ENCODE data around the gene TM4SF4.

TM4SF4 gene

DNA sequence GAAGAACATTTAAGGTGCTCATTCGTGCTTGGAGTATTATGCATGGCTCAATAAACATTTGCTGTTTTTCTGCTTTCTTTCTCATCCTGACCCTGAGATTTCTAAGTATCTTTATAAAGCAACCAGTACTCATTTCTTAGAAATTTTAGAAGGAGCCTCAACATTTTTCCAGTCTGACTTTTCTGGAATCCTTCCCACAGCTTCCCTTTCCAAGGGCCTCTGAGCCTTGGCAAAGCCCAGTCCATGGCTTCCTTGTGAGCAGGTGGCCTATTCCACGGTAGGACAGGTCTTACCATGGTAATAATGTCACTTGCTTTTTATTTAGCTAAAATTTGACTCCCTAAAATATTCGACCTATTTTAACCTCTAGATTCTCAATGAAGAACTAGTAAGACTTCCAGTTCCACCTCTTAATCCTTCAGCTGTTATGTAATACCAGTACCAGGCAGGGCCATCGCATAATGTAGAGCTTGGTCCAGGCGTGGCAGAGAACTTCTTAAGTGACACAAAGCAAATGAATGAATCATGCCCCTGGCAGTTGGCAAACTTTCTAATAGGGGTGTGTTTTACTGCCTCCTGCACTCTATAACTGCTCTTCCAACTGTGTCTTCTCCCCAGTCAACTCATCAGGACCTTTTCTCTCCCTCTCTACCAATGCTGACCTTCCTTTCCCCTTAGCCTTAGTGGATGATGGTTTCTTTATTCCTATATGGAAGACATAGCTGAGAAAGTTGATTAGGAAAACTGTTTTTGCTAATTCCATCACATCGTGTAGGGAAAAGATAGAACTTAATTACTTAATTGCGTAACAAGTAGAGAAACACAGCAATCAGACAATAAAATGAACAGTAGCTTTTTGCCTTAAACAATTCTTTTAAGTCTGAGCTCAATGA is 894 bp upstream of the TM4SF4 start:
- Histone ChIP-seq H3K36me3 (ENCODE audit: insufficient read depth, low read length) (no peaks in the 10 kb centered on the region), H3K4me1 (ENCODE audit: insufficient read depth, low read length, poor library complexity, severe bottlenecking) (peaks cover 7% of the 10 kb centered on the region), H2AFZ (ENCODE audit: low read length) (no peak overlapping the region), H3K27me3 (ENCODE audit: insufficient read depth, low read length, poor library complexity, severe bottlenecking) (no peaks in the 10 kb centered on the region), H3K79me2 (ENCODE audit: insufficient read depth, low read length) (no peaks in the 10 kb centered on the region), H3K9ac (ENCODE audit: low read depth, low read length, poor library complexity, severe bottlenecking) (no peak overlapping the region), H3K4me3 (ENCODE audit: low read length, poor library complexity, severe bottlenecking) (no peak overlapping the region), H3K9me3 (ENCODE audit: insufficient read depth, low read depth, low read length) (no peaks in the 10 kb centered on the region), H3K4me2 (ENCODE audit: low read depth, low read length, poor library complexity, severe bottlenecking) (no peak overlapping the region), H4K20me1 (ENCODE audit: insufficient read depth, low read length, poor library complexity, severe bottlenecking) (no peaks in the 10 kb centered on the region), H3F3A (ENCODE audit: low read depth) (no peaks in the 10 kb centered on the region), H3K9me2 (replicated peaks; ENCODE audit: low read depth, low read length) (no peaks in the 10 kb centered on the region)
- no peak for TF ChIP-seq EZH2phosphoT487 (IDR thresholded peaks at IDR 0.05; ENCODE audit: borderline replicate concordance)
- TF ChIP-seq, protein P1, sequence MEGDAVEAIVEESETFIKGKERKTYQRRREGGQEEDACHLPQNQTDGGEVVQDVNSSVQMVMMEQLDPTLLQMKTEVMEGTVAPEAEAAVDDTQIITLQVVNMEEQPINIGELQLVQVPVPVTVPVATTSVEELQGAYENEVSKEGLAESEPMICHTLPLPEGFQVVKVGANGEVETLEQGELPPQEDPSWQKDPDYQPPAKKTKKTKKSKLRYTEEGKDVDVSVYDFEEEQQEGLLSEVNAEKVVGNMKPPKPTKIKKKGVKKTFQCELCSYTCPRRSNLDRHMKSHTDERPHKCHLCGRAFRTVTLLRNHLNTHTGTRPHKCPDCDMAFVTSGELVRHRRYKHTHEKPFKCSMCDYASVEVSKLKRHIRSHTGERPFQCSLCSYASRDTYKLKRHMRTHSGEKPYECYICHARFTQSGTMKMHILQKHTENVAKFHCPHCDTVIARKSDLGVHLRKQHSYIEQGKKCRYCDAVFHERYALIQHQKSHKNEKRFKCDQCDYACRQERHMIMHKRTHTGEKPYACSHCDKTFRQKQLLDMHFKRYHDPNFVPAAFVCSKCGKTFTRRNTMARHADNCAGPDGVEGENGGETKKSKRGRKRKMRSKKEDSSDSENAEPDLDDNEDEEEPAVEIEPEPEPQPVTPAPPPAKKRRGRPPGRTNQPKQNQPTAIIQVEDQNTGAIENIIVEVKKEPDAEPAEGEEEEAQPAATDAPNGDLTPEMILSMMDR (conservative IDR thresholded peaks at IDR 0.05; ENCODE audit: low read length) = no peak

DNA sequence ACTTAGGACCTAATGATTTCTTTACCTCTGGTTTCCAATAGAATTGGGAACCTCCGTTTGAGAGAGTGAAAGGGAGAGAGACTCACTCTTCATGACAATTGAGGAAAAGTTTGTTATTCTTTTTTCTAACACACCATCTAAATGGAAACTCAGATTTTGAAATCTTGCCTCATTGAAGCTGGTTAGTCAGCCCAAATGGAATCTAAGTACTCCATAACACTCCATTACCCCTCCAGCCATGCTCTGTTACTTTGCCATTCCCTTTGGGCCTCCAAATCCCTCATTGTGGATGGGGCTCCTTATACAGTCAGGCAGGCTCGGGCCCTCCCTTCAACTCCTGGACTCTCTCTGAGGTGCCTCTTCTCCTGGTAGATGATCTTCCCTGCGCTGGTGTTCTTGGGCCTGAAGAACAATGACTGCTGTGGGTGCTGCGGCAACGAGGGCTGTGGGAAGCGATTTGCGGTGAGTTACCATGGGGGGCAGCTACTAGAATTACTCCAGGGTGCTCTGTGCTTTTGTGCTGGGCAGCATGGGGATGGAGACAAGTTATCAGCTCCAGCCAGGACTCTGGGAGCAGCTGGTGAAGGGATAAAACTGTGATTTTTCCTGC is 1.1 kb downstream of the TM4SF4 start:
- Histone ChIP-seq H3K27me3 (ENCODE audit: insufficient read depth, low read length, poor library complexity, severe bottlenecking) (no peaks in the 10 kb centered on the region), H3K79me2 (ENCODE audit: insufficient read depth, low read length) (no peaks in the 10 kb centered on the region), H3K4me3 (ENCODE audit: low read length, poor library complexity, severe bottlenecking) (no peak overlapping the region), H3K4me2 (ENCODE audit: low read depth, low read length, poor library complexity, severe bottlenecking) (no peak overlapping the region), H3F3A (ENCODE audit: low read depth) (no peaks in the 10 kb centered on the region), H3K9me2 (replicated peaks; ENCODE audit: low read depth, low read length) (no peaks in the 10 kb centered on the region), H3K9ac (ENCODE audit: low read depth, low read length, poor library complexity, severe bottlenecking) (no peak overlapping the region), H3K4me1 (ENCODE audit: insufficient read depth, low read length, poor library complexity, severe bottlenecking) (peaks cover 7% of the 10 kb centered on the region), H3K9me3 (ENCODE audit: insufficient read depth, low read depth, low read length) (no peaks in the 10 kb centered on the region), H2AFZ (ENCODE audit: low read length) (no peak overlapping the region), H4K20me1 (ENCODE audit: insufficient read depth, low read length, poor library complexity, severe bottlenecking) (no peaks in the 10 kb centered on the region), H3K36me3 (ENCODE audit: insufficient read depth, low read length) (no peaks in the 10 kb centered on the region)
- no peak for TF ChIP-seq EZH2phosphoT487 (IDR thresholded peaks at IDR 0.05; ENCODE audit: borderline replicate concordance)
- TF ChIP-seq, protein P1 (conservative IDR thresholded peaks at IDR 0.05; ENCODE audit: low read length) = no peak

DNA sequence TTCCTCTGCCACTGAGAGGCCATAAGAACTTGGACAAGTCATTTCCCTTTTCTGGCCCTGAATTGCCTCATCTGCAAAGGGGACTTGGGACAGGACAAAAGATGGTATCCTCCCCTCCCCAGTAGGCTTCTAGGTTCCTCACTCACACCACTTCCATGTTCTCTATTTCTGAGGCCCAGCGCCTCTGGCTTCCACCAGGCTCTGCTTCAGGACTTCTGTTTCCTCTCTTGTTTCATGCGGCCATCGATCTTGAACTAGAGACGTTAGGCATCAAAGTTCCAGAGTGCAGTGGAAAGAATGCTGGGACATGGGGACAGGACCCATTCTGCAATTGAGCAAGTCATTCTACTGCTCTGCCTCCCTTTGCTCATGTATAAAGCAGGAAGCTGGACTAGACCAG is 1.7 kb downstream of the TM4SF4 start:
- Histone ChIP-seq H3K9me3 (ENCODE audit: insufficient read depth, low read depth, low read length) (no peaks in the 10 kb centered on the region), H3K9ac (ENCODE audit: low read depth, low read length, poor library complexity, severe bottlenecking) (no peak overlapping the region), H2AFZ (ENCODE audit: low read length) (no peak overlapping the region), H3K4me1 (ENCODE audit: insufficient read depth, low read length, poor library complexity, severe bottlenecking) (peaks cover 7% of the 10 kb centered on the region), H3K27me3 (ENCODE audit: insufficient read depth, low read length, poor library complexity, severe bottlenecking) (no peaks in the 10 kb centered on the region), H3K79me2 (ENCODE audit: insufficient read depth, low read length) (no peaks in the 10 kb centered on the region), H3K4me2 (ENCODE audit: low read depth, low read length, poor library complexity, severe bottlenecking) (no peak overlapping the region), H3K36me3 (ENCODE audit: insufficient read depth, low read length) (no peaks in the 10 kb centered on the region), H4K20me1 (ENCODE audit: insufficient read depth, low read length, poor library complexity, severe bottlenecking) (no peaks in the 10 kb centered on the region), H3K9me2 (replicated peaks; ENCODE audit: low read depth, low read length) (no peaks in the 10 kb centered on the region), H3F3A (ENCODE audit: low read depth) (no peaks in the 10 kb centered on the region), H3K4me3 (ENCODE audit: low read length, poor library complexity, severe bottlenecking) (no peak overlapping the region)
- TF ChIP-seq, protein P1 (conservative IDR thresholded peaks at IDR 0.05; ENCODE audit: low read length) = no peak
- TF ChIP-seq EZH2phosphoT487 (IDR thresholded peaks at IDR 0.05; ENCODE audit: borderline replicate concordance) = no peak

All from Loucy (cell line).